ENCODE data around the gene BARHL1. TPM values are rescaled to one million over a fixed set of nuclear protein-coding genes. Genes with fewer than 3 reads are reported as not detected.

BARHL1 gene
- total RNA-seq, 1 donor from 2014 or later: 2.4 TPM

- Mint-ChIP-seq H3K9me3 (ENCODE audit: unreplicated experiment) (no peaks in the 10 kb centered on the region), H3K36me3 (ENCODE audit: low read depth, unreplicated experiment) (peaks cover 21% of the 10 kb centered on the region), H3K27me3 (ENCODE audit: unreplicated experiment) (peaks cover 9% of the 10 kb centered on the region), H3K4me3 (ENCODE audit: unreplicated experiment) (no peak overlapping the region), H3K4me1 (ENCODE audit: unreplicated experiment) (peaks cover 57% of the 10 kb centered on the region), H3K27ac (ENCODE audit: unreplicated experiment) (peak overlapping the region; percentile 79)
- TF ChIP-seq CTCF (IDR thresholded peaks at IDR 0.05; ENCODE audit: unreplicated experiment): no peak
- no peak for DNase-seq (ENCODE audit: low spot score)
Observed at GRCh38 chr9:132595319-132595718, 12.9 kb downstream of the BARHL1 start.

GRCh38 chr9:132596200-132596599, 13.8 kb downstream of the BARHL1 start:
- Mint-ChIP-seq H3K4me3 (ENCODE audit: unreplicated experiment) (peak overlapping the region; percentile 62), H3K27me3 (ENCODE audit: unreplicated experiment) (peaks cover 4% of the 10 kb centered on the region), H3K36me3 (ENCODE audit: low read depth, unreplicated experiment) (peaks cover 29% of the 10 kb centered on the region), H3K9me3 (ENCODE audit: unreplicated experiment) (no peaks in the 10 kb centered on the region), H3K27ac (ENCODE audit: unreplicated experiment) (peak overlapping the region; percentile 79), H3K4me1 (ENCODE audit: unreplicated experiment) (peaks cover 52% of the 10 kb centered on the region)
- TF ChIP-seq CTCF (IDR thresholded peaks at IDR 0.05; ENCODE audit: unreplicated experiment): no peak
- no peak for DNase-seq (ENCODE audit: low spot score)

- H3K4me1 Mint-ChIP-seq (ENCODE audit: unreplicated experiment): peaks cover 51% of the 10 kb centered on the region
Observed at GRCh38 chr9:132597073-132597775, 14.8 kb downstream of the BARHL1 start.

GRCh38 chr9:132600326-132600984, 18.0 kb downstream of the BARHL1 start:
- no peak overlapping the region for H3K27ac Mint-ChIP-seq (ENCODE audit: unreplicated experiment)
- no peak for TF ChIP-seq CTCF (IDR thresholded peaks at IDR 0.05; ENCODE audit: unreplicated experiment)
- H3K36me3 Mint-ChIP-seq (ENCODE audit: low read depth, unreplicated experiment): peaks cover 32% of the 10 kb centered on the region
- peaks cover 7% of the 10 kb centered on the region for H3K27me3 Mint-ChIP-seq (ENCODE audit: unreplicated experiment)
- H3K9me3 Mint-ChIP-seq (ENCODE audit: unreplicated experiment): no peaks in the 10 kb centered on the region
- H3K4me1 Mint-ChIP-seq (ENCODE audit: unreplicated experiment): peaks cover 71% of the 10 kb centered on the region
- H3K4me3 Mint-ChIP-seq (ENCODE audit: unreplicated experiment): no peak overlapping the region
- DNase-seq (ENCODE audit: low spot score): no peak

More at GRCh38 chr9:132597073-132597775, 14.8 kb downstream of the BARHL1 start:
- Mint-ChIP-seq H3K27ac (ENCODE audit: unreplicated experiment) (no peak overlapping the region), H3K9me3 (ENCODE audit: unreplicated experiment) (no peaks in the 10 kb centered on the region), H3K27me3 (ENCODE audit: unreplicated experiment) (peaks cover 7% of the 10 kb centered on the region), H3K4me3 (ENCODE audit: unreplicated experiment) (no peak overlapping the region), H3K36me3 (ENCODE audit: low read depth, unreplicated experiment) (peaks cover 32% of the 10 kb centered on the region)
- no peak for TF ChIP-seq CTCF (IDR thresholded peaks at IDR 0.05; ENCODE audit: unreplicated experiment)
- no peak for DNase-seq (ENCODE audit: low spot score)

GRCh38 chr9:132602207-132602606, 19.8 kb downstream of the BARHL1 start:
- no peak for DNase-seq (ENCODE audit: low spot score)
- H3K4me1 Mint-ChIP-seq (ENCODE audit: unreplicated experiment): peaks cover 69% of the 10 kb centered on the region
- H3K36me3 Mint-ChIP-seq (ENCODE audit: low read depth, unreplicated experiment): peaks cover 25% of the 10 kb centered on the region
- no peak for TF ChIP-seq CTCF (IDR thresholded peaks at IDR 0.05; ENCODE audit: unreplicated experiment)
- H3K9me3 Mint-ChIP-seq (ENCODE audit: unreplicated experiment): no peaks in the 10 kb centered on the region
- no peak overlapping the region for H3K4me3 Mint-ChIP-seq (ENCODE audit: unreplicated experiment)
- peak overlapping the region; percentile 70 for H3K27ac Mint-ChIP-seq (ENCODE audit: unreplicated experiment)
- H3K27me3 Mint-ChIP-seq (ENCODE audit: unreplicated experiment): peaks cover 5% of the 10 kb centered on the region

All from endothelial cell (in vitro differentiated cells).